ENCODE results near the gene INPP5B.
"Not testable (repeated sequence)": the region's sequence is repeated elsewhere in the genome, so short reads cannot be mapped to it uniquely, and the experiment has no call there.

The INPP5B gene

DNA sequence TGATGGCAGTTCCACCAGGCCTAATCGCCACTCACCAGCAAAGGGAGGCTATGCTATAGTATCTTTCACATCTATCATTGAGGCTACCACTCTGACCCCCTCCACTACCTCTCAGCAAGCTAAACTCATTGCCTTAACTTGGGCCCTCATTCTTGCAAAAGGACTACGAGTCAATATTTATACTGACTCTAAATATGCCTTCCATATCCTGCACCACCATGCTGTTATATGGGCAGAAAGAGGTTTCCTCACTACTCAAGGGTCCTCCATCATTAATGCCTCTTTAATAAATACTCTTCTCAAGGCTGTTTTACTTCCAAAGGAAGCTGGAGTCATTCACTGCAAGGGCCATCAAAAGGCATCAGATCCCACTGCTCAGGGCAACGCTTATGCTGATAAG, 35.4 kb downstream of the INPP5B start:
- not testable (repeated sequence) for DNase-seq (ENCODE audit: low read depth)

GRCh38 chr1:37910886-37911285, 36.0 kb downstream of the INPP5B start:
- not testable (repeated sequence) for DNase-seq (ENCODE audit: low read depth)

- DNase-seq (ENCODE audit: low read depth): not testable (repeated sequence)
These were observed 38.3 kb downstream of the INPP5B start for GRCh38 chr1:37908531-37908930.

DNA sequence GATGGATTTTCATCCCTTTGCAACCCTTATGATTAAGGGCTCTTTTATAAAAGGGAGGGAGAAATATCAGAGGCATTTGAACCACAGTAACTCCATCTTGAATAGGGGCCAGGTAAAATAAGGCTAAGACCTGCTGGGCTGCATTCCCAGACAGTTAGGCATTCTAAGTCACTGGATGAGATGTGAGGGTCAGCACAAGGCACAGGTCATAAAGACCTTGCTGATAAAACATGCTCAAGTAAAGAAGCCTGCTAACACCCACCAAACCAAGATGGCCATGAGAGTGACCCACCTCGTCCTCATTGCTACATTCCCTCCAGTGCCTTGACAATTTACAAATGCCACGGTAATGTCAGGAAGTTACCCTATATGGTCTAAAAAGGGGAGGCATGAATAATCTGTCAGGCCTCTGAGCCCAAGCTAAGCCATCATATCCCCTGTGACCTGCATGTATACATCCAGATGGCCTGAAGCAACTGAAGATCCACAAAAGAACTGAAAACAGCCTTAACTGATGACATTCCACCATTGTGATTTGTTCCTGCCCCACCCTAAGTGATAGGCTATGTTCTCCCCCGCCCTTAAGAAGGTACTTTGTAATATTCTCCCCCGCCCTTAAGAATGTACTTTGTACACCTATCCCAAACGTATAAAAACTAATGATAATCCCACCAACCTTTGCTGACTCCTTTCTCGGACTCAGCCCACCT, 39.3 kb downstream of the INPP5B start:
- not testable (repeated sequence) for DNase-seq (ENCODE audit: low read depth)

GRCh38 chr1:37906591-37906990, 40.3 kb downstream of the INPP5B start:
- not testable (repeated sequence) for DNase-seq (ENCODE audit: low read depth)

DNA sequence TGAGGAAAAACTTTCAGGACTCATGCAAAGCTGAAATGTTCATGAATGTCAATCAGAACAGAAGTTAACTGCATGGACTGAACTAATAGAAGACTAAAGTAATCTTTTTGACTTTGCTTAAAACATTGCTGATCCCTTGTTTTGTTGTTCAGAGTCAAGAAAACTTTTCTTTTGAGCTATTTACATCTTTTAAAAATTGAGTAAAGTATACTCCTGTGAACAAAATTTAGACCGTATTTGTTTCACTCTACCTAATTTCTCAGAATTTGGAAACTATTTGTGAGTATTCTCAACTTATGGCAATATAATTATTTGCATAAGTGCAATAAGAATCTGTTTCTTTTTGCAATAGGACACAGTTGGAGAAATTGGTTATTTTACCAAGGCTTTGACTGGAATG, 41.1 kb downstream of the INPP5B start:
- no peak for DNase-seq (ENCODE audit: low read depth)

GRCh38 chr1:37903921-37904320, 42.9 kb downstream of the INPP5B start:
- not testable (repeated sequence) for DNase-seq (ENCODE audit: low read depth)

DNA sequence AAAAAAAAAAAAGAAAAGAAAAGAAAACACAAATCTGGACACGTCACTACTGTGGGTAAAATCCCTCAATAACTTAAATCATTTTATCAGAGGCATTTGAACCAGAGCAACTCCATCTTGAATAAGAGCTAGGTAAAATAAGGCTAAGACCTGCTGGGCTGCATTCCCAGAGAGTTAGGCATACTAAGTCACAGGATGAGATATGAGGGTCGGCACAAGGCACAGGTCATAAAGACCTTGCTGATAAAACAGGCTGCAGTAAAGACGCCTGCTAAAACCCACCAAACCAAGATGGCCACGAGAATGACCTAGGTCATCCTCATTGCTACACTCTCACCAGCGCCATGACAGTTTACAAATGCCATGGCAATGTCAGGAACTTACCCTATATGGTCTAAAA, 43.9 kb downstream of the INPP5B start:
- DNase-seq (ENCODE audit: low read depth): no peak

- DNase-seq (ENCODE audit: low read depth): no peak
These were observed 45.0 kb downstream of the INPP5B start for GRCh38 chr1:37901893-37902225.

GRCh38 chr1:37901191-37901892, 45.5 kb downstream of the INPP5B start:
- DNase-seq (ENCODE audit: low read depth): no peak

GRCh38 chr1:37897563-37897962, 49.3 kb downstream of the INPP5B start:
- not testable (repeated sequence) for DNase-seq (ENCODE audit: low read depth)

DNA sequence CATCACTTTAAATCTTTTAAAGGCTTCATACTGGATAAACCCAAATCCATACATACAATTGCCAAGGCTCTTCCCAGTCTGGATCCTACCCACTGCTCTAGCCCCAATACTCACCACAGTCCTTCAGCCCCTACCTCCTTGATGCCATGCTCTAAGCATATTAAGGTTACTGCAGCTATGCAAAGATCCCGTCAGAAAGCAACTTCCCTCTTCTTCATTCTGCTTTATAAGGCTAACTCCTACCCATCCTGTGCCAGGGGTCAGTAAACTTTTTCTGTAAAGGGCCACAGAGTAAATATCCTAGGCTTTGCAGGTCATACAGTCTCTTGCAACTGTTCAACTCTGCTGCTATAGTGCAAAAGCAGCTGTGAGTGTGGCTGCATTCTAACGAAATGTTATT, 53.2 kb downstream of the INPP5B start:
- DNase-seq (ENCODE audit: low read depth): no peak

GRCh38 chr1:37892151-37893047, 54.5 kb downstream of the INPP5B start:
- no peak for DNase-seq (ENCODE audit: low read depth)

DNA sequence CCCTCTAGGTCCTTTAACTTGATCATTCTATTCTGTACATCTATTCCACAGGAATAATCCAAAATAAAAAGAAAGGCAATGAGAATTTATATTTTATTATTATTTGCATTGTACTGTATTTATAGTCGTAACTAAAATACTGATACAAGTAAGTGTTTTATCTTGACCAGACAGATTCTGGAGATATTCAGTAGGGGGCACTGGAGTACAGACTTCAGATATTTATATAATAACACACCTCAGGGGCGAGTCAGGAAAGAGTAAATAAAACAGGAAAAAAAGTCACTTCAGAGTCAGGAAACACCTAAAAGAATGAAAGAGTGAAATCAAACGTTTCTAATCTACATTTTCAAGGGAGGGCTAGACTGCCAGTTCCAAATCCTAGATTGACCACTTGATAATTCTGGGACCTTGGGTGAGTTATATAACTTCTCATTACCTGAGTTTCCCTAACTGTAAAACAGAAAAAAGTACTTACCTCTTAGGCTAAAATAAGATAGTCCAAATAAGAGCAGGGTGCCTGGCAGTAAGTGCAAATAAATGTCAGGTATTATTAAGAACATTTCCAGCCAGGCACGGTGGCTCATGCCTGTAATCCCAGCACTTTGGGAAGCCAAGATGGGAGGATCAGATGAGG, 56.4 kb downstream of the INPP5B start:
- DNase-seq (ENCODE audit: low read depth): no peak

- no peak for DNase-seq (ENCODE audit: low read depth)
These were observed 58.7 kb downstream of the INPP5B start for GRCh38 chr1:37888022-37888700.

DNA sequence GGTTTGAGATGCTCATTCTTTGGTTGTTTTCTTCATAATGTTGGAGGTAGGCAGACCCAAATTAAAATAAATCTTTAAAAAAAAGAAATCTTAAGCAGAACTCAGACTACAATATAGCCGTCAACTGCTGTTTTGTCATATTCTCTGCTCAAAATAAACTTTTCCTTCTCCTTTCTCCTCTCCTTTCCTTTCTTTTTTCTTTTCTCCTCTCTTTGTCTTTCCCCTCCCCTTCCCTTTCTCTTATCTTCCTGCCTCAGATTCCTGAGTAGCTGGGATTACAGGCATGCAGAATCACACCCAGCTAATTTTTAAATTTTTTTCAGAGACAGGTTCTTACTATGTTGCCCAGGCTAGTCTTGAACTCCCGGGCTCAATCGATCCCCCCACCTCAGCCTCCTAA, 62.7 kb downstream of the INPP5B start:
- DNase-seq (ENCODE audit: low read depth): no peak

- DNase-seq (ENCODE audit: low read depth): no peak
These were observed 63.2 kb downstream of the INPP5B start for GRCh38 chr1:37883671-37884070.

DNA sequence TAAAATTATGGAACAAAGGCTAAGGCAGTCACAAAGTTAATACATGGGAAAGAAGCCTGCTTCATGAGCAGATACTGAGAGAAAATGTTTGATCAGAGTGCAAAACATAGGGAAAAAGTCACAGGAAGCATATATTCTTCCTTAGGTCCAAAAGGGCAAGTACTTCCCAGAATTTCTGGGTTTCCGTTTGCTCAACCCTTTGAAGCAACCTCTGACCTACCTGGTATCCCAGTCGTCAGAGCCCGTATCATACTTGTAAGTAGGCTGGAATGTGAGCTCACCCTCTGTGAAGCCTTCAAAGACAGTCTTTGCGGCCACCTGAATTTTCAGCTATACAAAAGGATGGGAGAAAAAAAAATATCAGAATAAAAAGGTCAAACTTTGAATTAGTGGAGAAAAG, 67.0 kb downstream of the INPP5B start:
- DNase-seq (ENCODE audit: low read depth): no peak

GRCh38 chr1:37878071-37878470, 68.8 kb downstream of the INPP5B start:
- no peak for DNase-seq (ENCODE audit: low read depth)

GRCh38 chr1:37875833-37876232, 71.0 kb downstream of the INPP5B start:
- DNase-seq (ENCODE audit: low read depth): no peak

- DNase-seq (ENCODE audit: low read depth): no peak
These were observed 74.2 kb downstream of the INPP5B start for GRCh38 chr1:37872692-37873091.

- no peak for DNase-seq (ENCODE audit: low read depth)
These were observed 78.4 kb downstream of the INPP5B start for GRCh38 chr1:37868466-37868865.

Measured in stimulated activated CD8-positive, alpha-beta memory T cell treated with anti-CD3 and anti-CD28 coated beads, Interleukin-15, amount 100 ng/mL, for 1 hour (primary cell).